MCF 10A (cell line): ENCODE results near the gene RAD1. TPM values are rescaled to one million over a fixed set of nuclear protein-coding genes. Genes with fewer than 3 reads are reported as not detected.

Experiments
- Bru-seq: library from RNA; stranded (reverse); fragments of 400-500 nt; gene quantifications from one replicate; lab custom pipeline; 2021; lab: Mats Ljungman, UMichigan
- BruChase-seq, 2 experiments: library from RNA; stranded (reverse); fragments of 400-500 nt; gene quantifications; one replicate each; lab custom pipeline; 2021; lab: Mats Ljungman, UMichigan
- BruUV-seq: library from RNA; stranded (reverse); fragments of 400-500 nt; replicated peaks from 2 replicates; lab custom pipeline; 2021; lab: Mats Ljungman, UMichigan
- CTCF ChIA-PET: fragments of 300-600 bp; sonication (Branson Sonifier 250); formaldehyde crosslinking; extraction: SDS; loops from one replicate; lab custom pipeline; 2021; ENCODE audit warnings: antibody characterized with exemption, inconsistent platforms; lab: Yijun Ruan, JAX
- POLR2A ChIA-PET: fragments of 300-600, 350-650 bp; sonication (Branson Sonifier 250); formaldehyde crosslinking; extraction: SDS; loops from one replicate; lab custom pipeline; 2020; ENCODE audit warnings: antibody characterized with exemption, inconsistent platforms; lab: Yijun Ruan, JAX
- DNase-seq: peaks from one replicate; pipeline ENCODE4 v3.0.0-alpha.2; 2018; ENCODE audit not compliant: unreplicated experiment
- H3K27ac Mint-ChIP-seq: one replicate; pipeline ENCODE4 v1.8.0; 2022; ENCODE audit warnings: mild to moderate bottlenecking, low read depth, mixed read lengths; ENCODE audit not compliant: unreplicated experiment
- H3K27me3 Mint-ChIP-seq: one replicate; pipeline ENCODE4 v1.8.0; 2022; ENCODE audit warnings: mixed read lengths; ENCODE audit not compliant: insufficient read depth, unreplicated experiment
- H3K36me3 Mint-ChIP-seq: one replicate; pipeline ENCODE4 v1.8.0; 2022; ENCODE audit warnings: mild to moderate bottlenecking, moderate library complexity, mixed read lengths; ENCODE audit not compliant: insufficient read depth, unreplicated experiment
- H3K4me1 Mint-ChIP-seq: one replicate; pipeline ENCODE4 v1.8.0; 2022; ENCODE audit warnings: mixed read lengths; ENCODE audit not compliant: insufficient read depth, unreplicated experiment
- H3K4me3 Mint-ChIP-seq: one replicate; pipeline ENCODE4 v1.8.0; 2022; ENCODE audit warnings: mild to moderate bottlenecking, moderate library complexity, mixed read lengths; ENCODE audit not compliant: unreplicated experiment
- H3K9me3 Mint-ChIP-seq: one replicate; pipeline ENCODE4 v1.8.0; 2022; ENCODE audit warnings: mixed read lengths; ENCODE audit not compliant: unreplicated experiment
- CTCF ChIP-seq: fragments of 200-600 bp; IDR thresholded peaks from one replicate; pipeline ENCODE4 v1.8.0; 2022; ENCODE audit warnings: antibody characterized with exemption, mild to moderate bottlenecking; ENCODE audit not compliant: unreplicated experiment
- intact Hi-C: fragments of 100-400 bp; cut with micrococcal nuclease; formaldehyde crosslinking; loops from 2 replicates; pipeline ENCODE4 v1.14.1; 2022
- long read RNA-seq: library from polyadenylated mRNA; stranded (forward); transcript quantifications from one replicate; pipeline ENCODE4 v2.0.0, GENCODE V29; 2022
- total RNA-seq: library from RNA; stranded (reverse); gene quantifications from 2 replicates; pipeline ENCODE4 v1.2.3, GENCODE V29; 2022

RAD1 gene, protein sequence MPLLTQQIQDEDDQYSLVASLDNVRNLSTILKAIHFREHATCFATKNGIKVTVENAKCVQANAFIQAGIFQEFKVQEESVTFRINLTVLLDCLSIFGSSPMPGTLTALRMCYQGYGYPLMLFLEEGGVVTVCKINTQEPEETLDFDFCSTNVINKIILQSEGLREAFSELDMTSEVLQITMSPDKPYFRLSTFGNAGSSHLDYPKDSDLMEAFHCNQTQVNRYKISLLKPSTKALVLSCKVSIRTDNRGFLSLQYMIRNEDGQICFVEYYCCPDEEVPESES
- total RNA-seq, result 16.7 and 17.2 TPM in 2 replicates
- Bru-seq, nascent RNA, result percentile 72 among the genes with signal in this experiment
- percentile 85 among the genes with signal in this experiment for BruChase-seq, experiment 1, labeled RNA remaining after a 6-hour chase
- percentile 82 among the genes with signal in this experiment for BruChase-seq, experiment 2, labeled RNA remaining after a 2-hour chase
- long read RNA-seq, full-length matches to known transcripts, result 36 of 54 reads
- long read RNA-seq, partial matches to known transcripts, result 5 of 54 reads
- long read RNA-seq, other reads (novel, unspliced or antisense), result 13 of 54 reads

GRCh38 chr5:34915139-34915855, at the start of gene RAD1, which contains the start of gene BRIX1:
Gene RAD1 (minus strand): TSS chr5:34915504. CDS start chr5:34914892, 612 bp downstream.
Gene BRIX1 (plus strand): TSS chr5:34915711. CDS start chr5:34915739, 28 bp downstream.
- intact Hi-C loops, result loop anchor here (1.0 to 10.0 kb wide), 3 partner anchors 14 to 1470 kb away; partner anchors contain the start of genes DNAJC21 and TARS1
- no peak for TF ChIP-seq CTCF
- no TSS peak for BruUV-seq
- H3K4me3 Mint-ChIP-seq, result no peak within 1 kb of the TSS
- H3K27me3 Mint-ChIP-seq, result no peaks in the 10 kb centered on the region
- no peak within 1 kb of the TSS for H3K27ac Mint-ChIP-seq
- DNase-seq, result peak; percentile 97
- peaks cover 12% of the 10 kb centered on the region for H3K4me1 Mint-ChIP-seq
- POLR2A ChIA-PET, result interaction anchor here (0.6 to 8.3 kb wide), 29 partner anchors 9 to 1237 kb away, joined by 3 to 157 read pairs (median 4); partner anchors contain the start of genes AMACR, DNAJC21, LMBRD2 and SKP2
- no peaks in the 10 kb centered on the region for H3K9me3 Mint-ChIP-seq
- CTCF ChIA-PET, result interaction anchor here (0.6 to 2.1 kb wide), 13 partner anchors 8 to 1572 kb away, joined by 3 to 11 read pairs (median 4); partner anchors contain the start of gene DNAJC21
- H3K36me3 Mint-ChIP-seq, result peaks cover 34% of the 10 kb centered on the region

DNA sequence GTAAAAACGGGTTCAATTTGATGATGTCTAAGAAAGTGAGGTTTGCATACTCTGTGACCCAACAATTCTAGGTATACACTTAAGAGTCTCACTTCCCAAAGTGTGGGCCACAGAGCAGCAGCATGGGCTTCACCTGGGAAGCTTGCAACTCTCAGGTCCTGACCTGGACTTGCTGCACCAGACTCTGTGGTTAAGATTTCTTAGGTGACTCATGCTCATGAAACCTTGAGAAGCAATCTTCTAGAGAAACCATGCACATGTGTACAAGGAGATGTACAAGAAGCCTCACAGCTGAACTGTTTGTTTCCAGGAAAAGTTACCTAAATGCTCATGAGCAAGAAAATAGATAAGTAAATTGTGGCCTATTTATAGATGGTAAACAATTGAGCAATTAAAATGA, 44.0 kb upstream of the RAD1 start:
- ChIA-PET CTCF (interaction anchor here (0.6 to 4.2 kb wide), 12 partner anchors 9 to 966 kb away, joined by 3 to 34 read pairs (median 5); partner anchors contain the start of genes BRIX1 and RAD1), POLR2A (interaction anchor here (0.7 to 1.3 kb wide), 4 partner anchors 25 to 436 kb away, joined by 3 to 6 read pairs (median 4); partner anchors contain the start of gene DNAJC21)
- BruUV-seq, result no TSS peak
- DNase-seq, result peak; percentile 48
- no peak overlapping the region for H3K4me3 Mint-ChIP-seq
- no peak for TF ChIP-seq CTCF
- peaks cover 7% of the 10 kb centered on the region for H3K4me1 Mint-ChIP-seq
- no peaks in the 10 kb centered on the region for H3K9me3 Mint-ChIP-seq
- no peak overlapping the region for H3K27ac Mint-ChIP-seq
- H3K36me3 Mint-ChIP-seq, result peaks cover 23% of the 10 kb centered on the region
- intact Hi-C loops, result loop anchor here (5.0 kb wide), 1 partner anchor 968 kb away; no protein-coding TSS in a partner anchor
- no peaks in the 10 kb centered on the region for H3K27me3 Mint-ChIP-seq

GRCh38 chr5:34957857-34958690, 42.8 kb upstream of the RAD1 start:
- POLR2A ChIA-PET, result interaction anchor here (0.6 to 1.3 kb wide), 4 partner anchors 23 to 43 kb away, joined by 3 to 6 read pairs (median 4); partner anchors contain the start of genes BRIX1, DNAJC21 and RAD1
- no peaks in the 10 kb centered on the region for H3K27me3 Mint-ChIP-seq
- no peaks in the 10 kb centered on the region for H3K9me3 Mint-ChIP-seq
- no peak overlapping the region for H3K27ac Mint-ChIP-seq
- no peak overlapping the region for H3K4me3 Mint-ChIP-seq
- peak; percentile 33 for TF ChIP-seq CTCF
- intact Hi-C loops, result loop anchor here (1.0 to 5.0 kb wide), 2 partner anchors 45 to 969 kb away; no protein-coding TSS in a partner anchor
- CTCF ChIA-PET, result interaction anchor here (0.6 to 4.2 kb wide), 19 partner anchors 8 to 968 kb away, joined by 3 to 34 read pairs (median 5); partner anchors contain the start of genes BRIX1 and RAD1
- BruUV-seq, result no TSS peak
- peaks cover 26% of the 10 kb centered on the region for H3K36me3 Mint-ChIP-seq
- peaks cover 7% of the 10 kb centered on the region for H3K4me1 Mint-ChIP-seq
- peak; percentile 48 for DNase-seq
